HG02571 (cell line): Measurements from ENCODE around the gene TSKU.
"Not testable (repeated sequence)": the region's sequence is repeated elsewhere in the genome, so short reads cannot be mapped to it uniquely, and the experiment has no call there.

ENCODE experiments used
- ATAC-seq: cut with Tn5 transposase; IDR thresholded peaks from one replicate; pipeline ENCODE4 v1.9.1; 2021; ENCODE audit warnings: mild to moderate bottlenecking, moderate library complexity; ENCODE audit not compliant: unreplicated experiment

TSKU gene

GRCh38 chr11:76821396-76821795, 38.2 kb downstream of the TSKU start:
- not testable (repeated sequence) for ATAC-seq

GRCh38 chr11:76822406-76822805, 39.2 kb downstream of the TSKU start:
- no peak for ATAC-seq

- ATAC-seq, result no peak
These were observed 40.4 kb downstream of the TSKU start for GRCh38 chr11:76823481-76824028.

- ATAC-seq, result no peak
These were observed 41.2 kb downstream of the TSKU start for GRCh38 chr11:76824083-76824939.

GRCh38 chr11:76824980-76825725, 42.0 kb downstream of the TSKU start:
- no peak for ATAC-seq

- no peak for ATAC-seq
These were observed 42.7 kb downstream of the TSKU start for GRCh38 chr11:76825726-76826396.

GRCh38 chr11:76826508-76826907, 43.4 kb downstream of the TSKU start:
- not testable (repeated sequence) for ATAC-seq

- ATAC-seq, result not testable (repeated sequence)
These were observed 43.8 kb downstream of the TSKU start for GRCh38 chr11:76827005-76827404.

- no peak for ATAC-seq
These were observed 47.6 kb downstream of the TSKU start for GRCh38 chr11:76830639-76831327.

- ATAC-seq, result no peak
These were observed 48.6 kb downstream of the TSKU start for GRCh38 chr11:76831686-76832310.

GRCh38 chr11:76832361-76832760, 49.2 kb downstream of the TSKU start:
- ATAC-seq, result no peak

GRCh38 chr11:76834151-76834550, 51.0 kb downstream of the TSKU start:
- ATAC-seq, result no peak

GRCh38 chr11:76835036-76835435, 51.9 kb downstream of the TSKU start:
- ATAC-seq, result no peak

GRCh38 chr11:76835928-76836612, 52.9 kb downstream of the TSKU start:
- no peak for ATAC-seq

GRCh38 chr11:76836613-76837291, 53.6 kb downstream of the TSKU start:
- ATAC-seq, result no peak

GRCh38 chr11:76837696-76838677, 54.8 kb downstream of the TSKU start:
- no peak for ATAC-seq

- ATAC-seq, result no peak
These were observed 55.5 kb downstream of the TSKU start for GRCh38 chr11:76838678-76839068.

GRCh38 chr11:76839311-76839710, 56.2 kb downstream of the TSKU start:
- ATAC-seq, result no peak
